ENCODE results near the gene CFAP68. TPM values are rescaled to one million over a fixed set of nuclear protein-coding genes. Genes with fewer than 3 reads are reported as not detected.
A peak's percentile ranks its signal among the peaks of the same experiment; 100 is the strongest.

Gene CFAP68
- total and polyA plus RNA-seq, 9 of the 15 experiments (the other 6 are each of a cell fraction or from before 2014, with no cell fraction given), result 22.8 to 72.3 (median 52.5) TPM

DNA sequence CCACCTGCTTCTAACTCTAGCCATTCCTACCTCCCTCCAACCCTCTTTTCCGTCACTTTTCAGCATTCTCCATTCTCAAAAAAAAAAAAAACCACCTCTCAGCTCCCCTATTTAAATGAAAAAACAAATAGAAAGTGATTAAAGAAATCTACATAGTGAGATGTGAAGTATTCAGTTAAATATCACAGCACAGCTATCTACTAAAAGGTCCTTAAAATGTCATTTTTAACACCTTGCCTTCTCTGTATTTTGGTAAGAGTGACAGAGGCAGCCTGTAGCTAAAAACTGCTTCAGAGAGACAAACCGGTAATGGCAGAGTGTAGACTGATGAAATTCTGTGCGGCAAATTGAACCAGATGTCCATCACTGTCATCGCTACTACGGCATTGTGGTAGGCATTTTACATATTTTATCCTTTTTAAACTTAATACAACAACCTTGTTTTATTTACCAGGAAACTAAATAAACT is 7.6 kb upstream of the CFAP68 start (continued):
- TF ChIP-seq, protein P1, sequence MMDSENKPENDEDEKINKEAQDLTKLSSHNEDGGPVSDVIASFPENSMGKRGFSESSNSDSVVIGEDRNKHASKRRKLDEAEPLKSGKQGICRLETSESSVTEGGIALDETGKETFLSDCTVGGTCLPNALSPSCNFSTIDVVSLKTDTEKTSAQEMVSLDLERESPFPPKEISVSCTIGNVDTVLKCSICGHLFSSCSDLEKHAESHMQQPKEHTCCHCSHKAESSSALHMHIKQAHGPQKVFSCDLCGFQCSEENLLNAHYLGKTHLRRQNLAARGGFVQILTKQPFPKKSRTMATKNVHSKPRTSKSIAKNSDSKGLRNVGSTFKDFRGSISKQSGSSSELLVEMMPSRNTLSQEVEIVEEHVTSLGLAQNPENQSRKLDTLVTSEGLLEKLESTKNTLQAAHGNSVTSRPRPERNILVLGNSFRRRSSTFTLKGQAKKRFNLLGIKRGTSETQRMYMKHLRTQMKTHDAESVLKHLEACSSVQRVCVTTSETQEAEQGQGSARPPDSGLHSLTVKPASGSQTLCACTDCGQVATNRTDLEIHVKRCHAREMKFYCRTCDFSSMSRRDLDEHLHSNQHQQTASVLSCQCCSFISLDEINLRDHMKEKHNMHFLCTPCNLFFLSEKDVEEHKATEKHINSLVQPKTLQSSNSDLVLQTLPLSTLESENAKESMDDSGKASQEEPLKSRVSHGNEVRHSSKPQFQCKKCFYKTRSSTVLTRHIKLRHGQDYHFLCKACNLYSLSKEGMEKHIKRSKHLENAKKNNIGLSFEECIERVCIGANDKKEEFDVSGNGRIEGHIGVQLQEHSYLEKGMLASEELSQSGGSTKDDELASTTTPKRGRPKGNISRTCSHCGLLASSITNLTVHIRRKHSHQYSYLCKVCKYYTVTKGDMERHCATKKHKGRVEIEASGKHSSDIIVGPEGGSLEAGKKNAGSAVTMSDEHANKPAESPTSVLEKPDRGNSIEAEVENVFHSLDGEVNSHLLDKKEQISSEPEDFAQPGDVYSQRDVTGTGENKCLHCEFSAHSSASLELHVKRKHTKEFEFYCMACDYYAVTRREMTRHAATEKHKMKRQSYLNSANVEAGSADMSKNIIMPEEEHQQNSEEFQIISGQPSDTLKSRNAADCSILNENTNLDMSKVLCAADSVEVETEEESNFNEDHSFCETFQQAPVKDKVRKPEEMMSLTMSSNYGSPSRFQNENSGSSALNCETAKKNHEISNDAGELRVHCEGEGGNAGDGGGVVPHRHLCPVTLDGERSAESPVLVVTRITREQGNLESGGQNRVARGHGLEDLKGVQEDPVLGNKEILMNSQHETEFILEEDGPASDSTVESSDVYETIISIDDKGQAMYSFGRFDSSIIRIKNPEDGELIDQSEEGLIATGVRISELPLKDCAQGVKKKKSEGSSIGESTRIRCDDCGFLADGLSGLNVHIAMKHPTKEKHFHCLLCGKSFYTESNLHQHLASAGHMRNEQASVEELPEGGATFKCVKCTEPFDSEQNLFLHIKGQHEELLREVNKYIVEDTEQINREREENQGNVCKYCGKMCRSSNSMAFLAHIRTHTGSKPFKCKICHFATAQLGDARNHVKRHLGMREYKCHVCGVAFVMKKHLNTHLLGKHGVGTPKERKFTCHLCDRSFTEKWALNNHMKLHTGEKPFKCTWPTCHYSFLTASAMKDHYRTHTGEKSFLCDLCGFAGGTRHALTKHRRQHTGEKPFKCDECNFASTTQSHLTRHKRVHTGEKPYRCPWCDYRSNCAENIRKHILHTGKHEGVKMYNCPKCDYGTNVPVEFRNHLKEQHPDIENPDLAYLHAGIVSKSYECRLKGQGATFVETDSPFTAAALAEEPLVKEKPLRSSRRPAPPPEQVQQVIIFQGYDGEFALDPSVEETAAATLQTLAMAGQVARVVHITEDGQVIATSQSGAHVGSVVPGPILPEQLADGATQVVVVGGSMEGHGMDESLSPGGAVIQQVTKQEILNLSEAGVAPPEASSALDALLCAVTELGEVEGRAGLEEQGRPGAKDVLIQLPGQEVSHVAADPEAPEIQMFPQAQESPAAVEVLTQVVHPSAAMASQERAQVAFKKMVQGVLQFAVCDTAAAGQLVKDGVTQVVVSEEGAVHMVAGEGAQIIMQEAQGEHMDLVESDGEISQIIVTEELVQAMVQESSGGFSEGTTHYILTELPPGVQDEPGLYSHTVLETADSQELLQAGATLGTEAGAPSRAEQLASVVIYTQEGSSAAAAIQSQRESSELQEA (IDR thresholded peaks at IDR 0.05; ENCODE audit: low read depth), result no peak
- TF ChIP-seq KAT8 (IDR thresholded peaks at IDR 0.05; ENCODE audit: low read depth), result no peak
- TF ChIP-seq ZFP1 (CRISPR knock-in tag; IDR thresholded peaks at IDR 0.05), result no peak
- TF ChIP-seq XRCC4 (IDR thresholded peaks at IDR 0.05; ENCODE audit: extremely low read depth, insufficient read depth, insufficient read length), result no peak
- 0 out of 2 replicates have a peak, but pooled peaks have one; percentile 17 for TF ChIP-seq SMARCA4 (IDR thresholded peaks at IDR 0.05)
- no peak for TF ChIP-seq CBX3 (IDR thresholded peaks at IDR 0.05; ENCODE audit: borderline replicate concordance in 1 of 2, low read length in 2 of 2)
- no peak for TF ChIP-seq KDM5B (IDR thresholded peaks at IDR 0.05; ENCODE audit: insufficient replicate concordance, low read depth, low read length)
- TF ChIP-seq KDM2B (CRISPR knock-in tag; IDR thresholded peaks at IDR 0.05), result no peak
- TF ChIP-seq ZNF282 (CRISPR knock-in tag; IDR thresholded peaks at IDR 0.05), result no peak
- TF ChIP-seq HLTF (IDR thresholded peaks at IDR 0.05), result no peak
- no peak for TF ChIP-seq PTRF (tag; IDR thresholded peaks at IDR 0.05)
- TF ChIP-seq, protein P2, sequence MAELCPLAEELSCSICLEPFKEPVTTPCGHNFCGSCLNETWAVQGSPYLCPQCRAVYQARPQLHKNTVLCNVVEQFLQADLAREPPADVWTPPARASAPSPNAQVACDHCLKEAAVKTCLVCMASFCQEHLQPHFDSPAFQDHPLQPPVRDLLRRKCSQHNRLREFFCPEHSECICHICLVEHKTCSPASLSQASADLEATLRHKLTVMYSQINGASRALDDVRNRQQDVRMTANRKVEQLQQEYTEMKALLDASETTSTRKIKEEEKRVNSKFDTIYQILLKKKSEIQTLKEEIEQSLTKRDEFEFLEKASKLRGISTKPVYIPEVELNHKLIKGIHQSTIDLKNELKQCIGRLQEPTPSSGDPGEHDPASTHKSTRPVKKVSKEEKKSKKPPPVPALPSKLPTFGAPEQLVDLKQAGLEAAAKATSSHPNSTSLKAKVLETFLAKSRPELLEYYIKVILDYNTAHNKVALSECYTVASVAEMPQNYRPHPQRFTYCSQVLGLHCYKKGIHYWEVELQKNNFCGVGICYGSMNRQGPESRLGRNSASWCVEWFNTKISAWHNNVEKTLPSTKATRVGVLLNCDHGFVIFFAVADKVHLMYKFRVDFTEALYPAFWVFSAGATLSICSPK (IDR thresholded peaks at IDR 0.05; ENCODE audit: borderline replicate concordance), result 0 out of 2 replicates have a peak, but pooled peaks have one; percentile 45
- TF ChIP-seq DDX20 (tag; IDR thresholded peaks at IDR 0.05; ENCODE audit: low read depth), result no peak
- TF ChIP-seq, protein P3, sequence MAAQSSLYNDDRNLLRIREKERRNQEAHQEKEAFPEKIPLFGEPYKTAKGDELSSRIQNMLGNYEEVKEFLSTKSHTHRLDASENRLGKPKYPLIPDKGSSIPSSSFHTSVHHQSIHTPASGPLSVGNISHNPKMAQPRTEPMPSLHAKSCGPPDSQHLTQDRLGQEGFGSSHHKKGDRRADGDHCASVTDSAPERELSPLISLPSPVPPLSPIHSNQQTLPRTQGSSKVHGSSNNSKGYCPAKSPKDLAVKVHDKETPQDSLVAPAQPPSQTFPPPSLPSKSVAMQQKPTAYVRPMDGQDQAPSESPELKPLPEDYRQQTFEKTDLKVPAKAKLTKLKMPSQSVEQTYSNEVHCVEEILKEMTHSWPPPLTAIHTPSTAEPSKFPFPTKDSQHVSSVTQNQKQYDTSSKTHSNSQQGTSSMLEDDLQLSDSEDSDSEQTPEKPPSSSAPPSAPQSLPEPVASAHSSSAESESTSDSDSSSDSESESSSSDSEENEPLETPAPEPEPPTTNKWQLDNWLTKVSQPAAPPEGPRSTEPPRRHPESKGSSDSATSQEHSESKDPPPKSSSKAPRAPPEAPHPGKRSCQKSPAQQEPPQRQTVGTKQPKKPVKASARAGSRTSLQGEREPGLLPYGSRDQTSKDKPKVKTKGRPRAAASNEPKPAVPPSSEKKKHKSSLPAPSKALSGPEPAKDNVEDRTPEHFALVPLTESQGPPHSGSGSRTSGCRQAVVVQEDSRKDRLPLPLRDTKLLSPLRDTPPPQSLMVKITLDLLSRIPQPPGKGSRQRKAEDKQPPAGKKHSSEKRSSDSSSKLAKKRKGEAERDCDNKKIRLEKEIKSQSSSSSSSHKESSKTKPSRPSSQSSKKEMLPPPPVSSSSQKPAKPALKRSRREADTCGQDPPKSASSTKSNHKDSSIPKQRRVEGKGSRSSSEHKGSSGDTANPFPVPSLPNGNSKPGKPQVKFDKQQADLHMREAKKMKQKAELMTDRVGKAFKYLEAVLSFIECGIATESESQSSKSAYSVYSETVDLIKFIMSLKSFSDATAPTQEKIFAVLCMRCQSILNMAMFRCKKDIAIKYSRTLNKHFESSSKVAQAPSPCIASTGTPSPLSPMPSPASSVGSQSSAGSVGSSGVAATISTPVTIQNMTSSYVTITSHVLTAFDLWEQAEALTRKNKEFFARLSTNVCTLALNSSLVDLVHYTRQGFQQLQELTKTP (IDR thresholded peaks at IDR 0.05; ENCODE audit: low read depth in 1 of 2, partially characterized antibody in 2 of 2), result peak in 1 of 2 experiments; percentile 37
- peak; percentile 33 for TF ChIP-seq POLR2B (IDR thresholded peaks at IDR 0.05; ENCODE audit: low read depth, partially characterized antibody)
- no peak for TF ChIP-seq ZBED1 (IDR thresholded peaks at IDR 0.05)
